LNCAP (cell line): ENCODE results near the gene GNAT2.

Source experiments
- TF ChIP-seq, protein P1 (sequence below): fragments of 450-650 bp; IDR thresholded peaks from 2 replicates; pipeline ENCODE4 v1.5.1; 2017; ENCODE audit warnings: mild to moderate bottlenecking

Gene GNAT2

DNA sequence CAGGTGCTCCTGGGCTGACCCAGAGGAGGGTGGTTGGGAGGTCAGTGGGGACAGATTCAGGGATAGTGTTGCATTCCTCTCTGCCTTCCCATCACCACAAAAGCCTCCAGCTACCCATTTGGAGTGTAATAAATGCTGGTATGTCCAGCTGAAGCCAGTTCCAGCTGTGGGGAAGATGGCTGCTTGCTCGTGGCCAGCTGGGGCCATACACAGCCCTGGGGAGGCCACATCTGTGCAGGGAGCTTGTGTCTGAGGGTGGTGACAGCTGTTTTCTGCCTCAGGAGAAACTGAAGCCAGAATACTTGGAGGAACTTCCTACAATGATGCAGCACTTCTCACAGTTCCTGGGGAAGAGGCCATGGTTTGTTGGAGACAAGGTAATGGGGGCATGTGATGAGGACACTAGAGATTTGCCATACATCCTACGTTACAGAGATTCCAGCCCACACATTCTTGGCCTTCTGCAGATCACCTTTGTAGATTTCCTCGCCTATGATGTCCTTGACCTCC is 39.2 kb upstream of the GNAT2 start:
- TF ChIP-seq, protein P1, sequence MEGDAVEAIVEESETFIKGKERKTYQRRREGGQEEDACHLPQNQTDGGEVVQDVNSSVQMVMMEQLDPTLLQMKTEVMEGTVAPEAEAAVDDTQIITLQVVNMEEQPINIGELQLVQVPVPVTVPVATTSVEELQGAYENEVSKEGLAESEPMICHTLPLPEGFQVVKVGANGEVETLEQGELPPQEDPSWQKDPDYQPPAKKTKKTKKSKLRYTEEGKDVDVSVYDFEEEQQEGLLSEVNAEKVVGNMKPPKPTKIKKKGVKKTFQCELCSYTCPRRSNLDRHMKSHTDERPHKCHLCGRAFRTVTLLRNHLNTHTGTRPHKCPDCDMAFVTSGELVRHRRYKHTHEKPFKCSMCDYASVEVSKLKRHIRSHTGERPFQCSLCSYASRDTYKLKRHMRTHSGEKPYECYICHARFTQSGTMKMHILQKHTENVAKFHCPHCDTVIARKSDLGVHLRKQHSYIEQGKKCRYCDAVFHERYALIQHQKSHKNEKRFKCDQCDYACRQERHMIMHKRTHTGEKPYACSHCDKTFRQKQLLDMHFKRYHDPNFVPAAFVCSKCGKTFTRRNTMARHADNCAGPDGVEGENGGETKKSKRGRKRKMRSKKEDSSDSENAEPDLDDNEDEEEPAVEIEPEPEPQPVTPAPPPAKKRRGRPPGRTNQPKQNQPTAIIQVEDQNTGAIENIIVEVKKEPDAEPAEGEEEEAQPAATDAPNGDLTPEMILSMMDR = no peak

DNA sequence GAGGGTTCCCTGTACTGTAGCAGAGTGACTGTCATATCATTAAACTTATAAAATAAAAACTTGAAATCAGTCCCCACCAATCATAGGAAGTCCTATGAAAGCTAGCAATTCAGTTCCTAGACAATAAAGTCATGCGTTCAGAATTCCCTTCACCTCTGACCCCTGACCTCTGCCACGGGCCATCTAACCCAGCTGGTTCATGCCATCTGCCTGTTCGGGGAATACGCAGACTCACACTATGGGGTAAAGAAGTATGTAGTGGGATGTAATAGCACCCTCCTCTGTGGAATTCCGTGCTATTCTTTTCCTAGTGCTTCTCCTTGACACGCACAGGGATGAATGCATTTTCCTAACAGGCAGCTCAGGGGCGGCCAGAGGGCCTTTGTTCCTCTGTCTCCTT is 38.6 kb upstream of the GNAT2 start:
- TF ChIP-seq, protein P1 = no peak

DNA sequence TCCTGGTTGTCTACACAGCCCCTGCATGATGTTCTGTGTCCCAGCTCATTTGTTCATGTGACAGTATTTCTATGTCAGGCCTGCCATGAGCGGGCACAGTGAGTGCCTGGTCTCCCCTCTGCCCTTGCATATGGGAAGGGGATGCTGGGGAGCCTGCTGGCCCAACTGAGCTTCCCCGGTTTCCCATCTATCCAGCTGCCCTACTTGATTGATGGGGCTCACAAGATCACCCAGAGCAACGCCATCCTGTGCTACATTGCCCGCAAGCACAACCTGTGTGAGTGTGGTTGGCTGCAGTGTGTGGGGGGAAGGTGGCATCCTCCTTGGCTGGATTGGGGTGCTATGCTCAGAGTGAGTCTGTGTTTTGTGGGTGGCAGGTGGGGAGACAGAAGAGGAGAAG is 38.0 kb upstream of the GNAT2 start:
- TF ChIP-seq, protein P1 = no peak

DNA sequence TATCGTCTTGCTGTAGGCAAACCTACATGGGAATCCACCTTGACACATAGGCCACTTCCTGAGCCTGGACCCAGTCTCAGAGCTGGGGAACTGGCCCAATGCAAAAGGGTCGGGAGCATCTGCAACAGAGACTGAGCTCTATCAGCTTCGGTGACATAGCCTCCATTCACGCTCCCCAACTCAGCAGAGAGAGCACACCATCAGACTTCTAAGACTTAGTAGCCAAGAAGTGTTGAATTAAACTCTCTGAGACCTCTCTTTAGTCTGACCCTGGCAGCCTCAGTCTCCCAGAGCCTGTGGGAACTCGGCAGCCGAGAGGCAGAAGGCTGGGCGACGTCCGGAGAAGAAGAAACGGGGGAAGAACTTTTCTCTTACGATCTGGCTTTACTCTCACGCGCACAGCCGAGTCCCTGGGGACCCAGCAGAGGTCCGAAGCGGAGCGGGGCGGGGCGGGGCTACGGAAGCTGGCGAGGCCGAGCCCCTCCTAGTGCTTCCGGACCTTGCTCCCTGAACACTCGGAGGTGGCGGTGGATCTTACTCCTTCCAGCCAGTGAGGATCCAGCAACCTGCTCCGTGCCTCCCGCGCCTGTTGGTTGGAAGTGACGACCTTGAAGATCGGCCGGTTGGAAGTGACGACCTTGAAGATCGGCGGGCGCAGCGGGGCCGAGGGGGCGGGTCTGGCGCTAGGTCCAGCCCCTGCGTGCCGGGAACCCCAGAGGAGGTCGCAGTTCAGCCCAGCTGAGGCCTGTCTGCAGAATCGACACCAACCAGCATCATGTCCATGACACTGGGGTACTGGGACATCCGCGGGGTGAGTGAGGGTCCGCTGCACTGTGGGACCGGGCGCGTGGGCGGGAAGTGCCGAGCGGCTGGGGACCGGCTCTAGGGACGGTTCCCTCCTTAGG is 36.5 kb upstream of the GNAT2 start, which contains the start of gene GSTM4:
Gene GSTM4, plus strand, starts transcription at position 485 of the 905 bp plus-strand sequence. Its CDS starts 291 bp downstream, at position 776.
- TF ChIP-seq, protein P1 = no peak

DNA sequence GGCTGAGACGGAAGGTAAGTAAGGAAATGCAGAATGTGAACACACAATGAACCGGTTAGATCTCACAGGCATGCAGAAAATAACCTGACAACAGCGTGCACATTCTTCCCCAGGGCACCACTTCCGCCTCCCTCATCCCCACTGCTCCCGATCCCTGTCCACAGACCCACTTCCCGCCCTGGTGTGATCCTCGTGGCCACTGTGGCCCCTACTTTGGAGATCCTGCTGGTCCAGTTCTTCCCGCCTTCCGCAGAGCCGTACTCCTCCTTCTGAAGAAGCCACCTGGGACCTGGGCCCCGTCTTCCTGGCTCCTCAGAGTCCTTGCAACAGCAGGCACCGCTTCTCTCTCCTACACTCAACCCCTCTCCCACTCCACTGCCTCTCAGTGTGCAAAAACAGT is 35.1 kb upstream of the GNAT2 start:
- TF ChIP-seq, protein P1 = no peak

DNA sequence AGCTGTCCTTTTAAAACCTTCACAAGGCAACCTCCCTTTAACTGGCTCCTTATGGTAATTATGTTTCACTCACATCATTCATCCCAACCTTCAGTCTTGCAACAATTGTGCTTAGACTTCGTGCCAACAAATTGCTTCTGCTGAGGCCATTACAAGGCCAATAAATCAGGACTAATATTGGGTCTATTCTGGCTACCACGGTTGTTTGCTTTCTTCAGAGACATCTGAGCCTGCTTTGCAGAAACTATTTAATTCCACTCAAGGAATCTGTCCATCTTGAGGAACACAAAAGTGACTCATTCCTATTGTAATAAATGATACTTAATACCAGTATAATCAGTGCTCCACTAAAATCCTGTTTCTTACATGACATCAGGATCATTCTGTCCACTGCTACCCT is 33.9 kb upstream of the GNAT2 start:
- TF ChIP-seq, protein P1 = no peak

DNA sequence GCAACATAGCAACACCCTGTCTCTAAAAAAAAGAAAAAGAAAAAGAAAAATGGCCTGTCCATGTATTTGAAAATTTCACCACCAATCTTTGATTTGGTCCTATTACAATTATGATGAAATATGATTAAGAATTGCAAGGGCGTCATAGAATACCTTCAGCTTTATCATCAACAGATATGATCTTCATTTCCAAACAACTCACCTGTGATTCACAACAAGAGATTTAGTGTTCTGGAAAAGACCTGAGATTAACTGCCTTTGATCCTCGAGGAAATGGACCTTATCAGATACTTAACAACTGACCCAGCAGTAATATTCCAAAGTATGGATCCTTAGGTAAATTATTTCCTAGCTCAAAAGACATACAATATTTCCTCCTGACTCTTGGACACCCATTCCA is 33.0 kb upstream of the GNAT2 start:
- TF ChIP-seq, protein P1 = no peak
